Neural progenitor cell (in vitro differentiated cells): ENCODE data around the gene GOLGA8T.
"Not testable (repeated sequence)": the region's sequence is repeated elsewhere in the genome, so short reads cannot be mapped to it uniquely, and the experiment has no call there.

ENCODE experiments used
- CTCF ChIP-seq: fragments of 200-600 bp; sonication (generic); IDR thresholded peaks from 2 replicates; pipeline ENCODE4 v1.5.1; 2017; ENCODE audit warnings: antibody characterized with exemption, mild to moderate bottlenecking
- EZH2 ChIP-seq: fragments of 200-600 bp; sonication (generic); IDR thresholded peaks from 2 replicates; pipeline ENCODE4 v1.6.1; 2017; ENCODE audit warnings: antibody characterized with exemption, mild to moderate bottlenecking, moderate library complexity
- EZH2phosphoT487 ChIP-seq: fragments of 200-600 bp; sonication (generic); IDR thresholded peaks from 2 replicates; pipeline ENCODE4 v1.6.1; 2017; ENCODE audit warnings: antibody characterized with exemption

- TF ChIP-seq CTCF, EZH2, EZH2phosphoT487: not testable (repeated sequence)
Measured at GRCh38 chr15:30143246-30143645, 8.4 kb downstream of the GOLGA8T start.
